T-cell (primary cell): Measurements from ENCODE around the gene QSOX2. TPM values are rescaled to one million over a fixed set of nuclear protein-coding genes. Genes with fewer than 3 reads are reported as not detected.

Experiments
- ATAC-seq, 4 experiments: fragments of 200-7000 bp in 3 of 4; fragments of 150-1000 bp in 1 of 4; cut with Tn5 transposase; replicated peaks in 1 of 4; 1 replicate in 3 of 4; 2 replicates in 1 of 4; pipeline ENCODE4 v1.10.0; 2021; ENCODE audit warnings: moderate library complexity in 3 of 4, mild to moderate bottlenecking in 2 of 4, moderate number of reproducible peaks in 1 of 4
- CTCF ChIA-PET, 2 donors: fragments of 300-600 bp; sonication (Branson Sonifier 250); formaldehyde crosslinking; loops; one replicate each; lab custom pipeline; 2022; ENCODE audit warnings: antibody characterized with exemption in 2 of 2; lab: Charles Lee
- POLR2A ChIA-PET, 2 donors: fragments of 300-600 bp; sonication (Branson Sonifier 250); formaldehyde crosslinking; loops; one replicate each; lab custom pipeline; 2022; ENCODE audit warnings: antibody characterized with exemption in 2 of 2; lab: Charles Lee
- DNase-seq, 35 experiments: peaks; one replicate each; pipeline versions ENCODE4 v3.0.0 to v3.0.0-alpha.2; 2013 to 2023
- H3K27ac ChIP-seq: one replicate; pipeline ENCODE4 v1.5.1; 2013; ENCODE audit warnings: low read length
- H3K27me3 ChIP-seq, 2 experiments: replicated peaks in 1 of 2; 1 replicate in 1 of 2; 2 replicates in 1 of 2; pipeline versions ENCODE4 v1.6.1 to v1.7.0; 2013; ENCODE audit warnings: low read length in 1 of 2, mixed read lengths in 1 of 2; ENCODE audit not compliant: control insufficient read depth in 2 of 2, insufficient read depth in 2 of 2; ENCODE audit errors: extremely low read depth in 1 of 2
- H3K36me3 ChIP-seq, 2 donors: 1 replicate in 1 of 2; 2 replicates in 1 of 2; pipeline versions ENCODE4 v1.6.1 to v1.7.0; 2013; ENCODE audit warnings: low read length in 1 of 2; ENCODE audit not compliant: control insufficient read depth in 2 of 2, insufficient read depth in 1 of 2; ENCODE audit errors: extremely low read depth in 1 of 2
- H3K4me1 ChIP-seq, 2 experiments: 1 replicate in 1 of 2; 2 replicates in 1 of 2; pipeline versions ENCODE4 v1.6.1 to v1.7.0; 2013; ENCODE audit warnings: low read length in 2 of 2, mixed read lengths in 1 of 2; ENCODE audit not compliant: insufficient read depth in 2 of 2, control insufficient read depth in 1 of 2; ENCODE audit errors: extremely low read depth in 1 of 2
- H3K4me3 ChIP-seq, 2 donors: 1 replicate in 1 of 2; 2 replicates in 1 of 2; pipeline versions ENCODE4 v1.5.1 to v1.7.0; 2013; ENCODE audit warnings: mild to moderate bottlenecking in 2 of 2, low read length in 1 of 2, moderate library complexity in 1 of 2; ENCODE audit not compliant: control insufficient read depth in 1 of 2; ENCODE audit errors: extremely low read depth in 1 of 2
- H3K9me3 ChIP-seq: 2 replicates; pipeline ENCODE4 v1.7.0; 2013
- H3K27ac Mint-ChIP-seq, 2 donors: one replicate each; pipeline ENCODE4 v1.8.0; 2020 to 2021; ENCODE audit warnings: mild to moderate bottlenecking in 2 of 2, mixed read lengths in 2 of 2
- H3K27me3 Mint-ChIP-seq, 2 donors: one replicate each; pipeline ENCODE4 v1.8.0; 2021 to 2022; ENCODE audit warnings: mixed read lengths in 2 of 2
- H3K36me3 Mint-ChIP-seq: one replicate; pipeline ENCODE4 v1.8.0; 2021; ENCODE audit warnings: mixed read lengths
- H3K4me1 Mint-ChIP-seq, 3 donors: one replicate each; pipeline ENCODE4 v1.8.0; 2020 to 2022; ENCODE audit warnings: mixed read lengths in 3 of 3, mild to moderate bottlenecking in 1 of 3
- H3K4me3 Mint-ChIP-seq, 3 donors: one replicate each; pipeline ENCODE4 v1.8.0; 2020 to 2022; ENCODE audit warnings: mild to moderate bottlenecking in 3 of 3, mixed read lengths in 3 of 3, moderate library complexity in 3 of 3
- H3K9me3 Mint-ChIP-seq, 3 donors: one replicate each; pipeline ENCODE4 v1.8.0; 2020 to 2022; ENCODE audit warnings: mixed read lengths in 3 of 3
- WGBS: methylation state at CpG from one replicate; pipeline ENCODE4 v1.1.5; 2013; ENCODE audit warnings: missing lambda C conversion rate; ENCODE audit not compliant: insufficient coverage; 5-methylcytosine and 5-hydroxymethylcytosine counted together
- total RNA-seq, 35 experiments: library from RNA in 6 of 35; stranded (reverse) in 6 of 35; fragments of 120-200 nt in 1 of 35; gene quantifications; one replicate each; pipeline versions ENCODE4 v1.2.1 to v1.2.4 and lab custom pipeline; 2013 to 2026

Gene QSOX2
- total RNA-seq, 5 donors from 2014 or later (not counting 1 experiment from before 2014, with no cell fraction given): 14.1 to 19.4 (median 17.0) TPM

DNA sequence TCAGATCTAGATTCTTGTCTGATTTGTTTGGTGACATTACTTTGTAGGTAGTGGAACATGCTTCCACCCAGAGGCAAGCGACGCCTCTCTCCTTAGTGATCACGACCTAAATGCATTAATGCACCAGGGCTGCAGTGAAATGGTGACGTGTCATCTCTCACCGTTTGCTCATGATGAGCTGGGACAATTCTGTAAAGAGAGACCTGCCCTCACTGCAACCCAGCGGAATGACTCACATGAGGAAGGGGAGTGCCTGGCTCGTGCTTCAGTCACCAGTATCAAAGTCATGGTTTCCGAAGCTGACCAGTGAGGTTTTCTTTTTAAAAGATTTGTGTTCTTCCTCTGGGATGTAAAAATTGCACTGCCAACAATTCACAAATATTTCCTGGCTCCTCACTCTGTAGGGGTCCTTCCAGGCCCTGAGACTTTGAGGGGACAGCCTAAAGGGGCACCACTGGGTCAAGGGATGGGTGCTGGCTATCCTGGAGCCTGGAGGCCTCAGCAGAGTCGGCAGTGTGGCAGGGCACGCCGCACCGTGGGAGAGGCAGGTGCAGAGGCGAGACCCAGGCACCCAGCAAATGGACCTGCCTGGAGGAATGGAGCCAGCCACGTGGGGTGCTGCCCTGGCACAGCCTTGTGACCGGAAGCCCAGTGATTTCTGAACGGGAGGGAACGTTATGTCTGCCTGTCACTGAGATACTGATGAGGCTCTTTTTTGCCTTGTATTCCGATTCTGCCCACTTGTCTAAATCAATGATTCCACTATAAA lies 17.3 kb downstream of the QSOX2 start:
- POLR2A ChIA-PET: no interaction called here
- no peak overlapping the region for H3K4me3 ChIP-seq
- Mint-ChIP-seq H3K27ac (no peak overlapping the region), H3K27me3 (no peaks in the 10 kb centered on the region), H3K4me3 (no peak overlapping the region), H3K36me3 (peaks cover 16% of the 10 kb centered on the region), H3K9me3 (no peaks in the 10 kb centered on the region), H3K4me1 (peaks cover 32 to 48% (median 39%) of the 10 kb centered on the region in 3 donors)
- no peak overlapping the region for H3K27ac ChIP-seq
- ATAC-seq (no peak), DNase-seq (no peak)
- peaks cover 2 to 47% of the 10 kb centered on the region in 2 experiments for H3K4me1 ChIP-seq
- H3K27me3 ChIP-seq: no peaks in the 10 kb centered on the region
- no peaks in the 10 kb centered on the region for H3K9me3 ChIP-seq
- CTCF ChIA-PET: no interaction called here
- peaks cover 10 to 19% of the 10 kb centered on the region in 2 donors for H3K36me3 ChIP-seq
- WGBS: 76% methylated on average over 12 of the region's 18 CpGs

DNA sequence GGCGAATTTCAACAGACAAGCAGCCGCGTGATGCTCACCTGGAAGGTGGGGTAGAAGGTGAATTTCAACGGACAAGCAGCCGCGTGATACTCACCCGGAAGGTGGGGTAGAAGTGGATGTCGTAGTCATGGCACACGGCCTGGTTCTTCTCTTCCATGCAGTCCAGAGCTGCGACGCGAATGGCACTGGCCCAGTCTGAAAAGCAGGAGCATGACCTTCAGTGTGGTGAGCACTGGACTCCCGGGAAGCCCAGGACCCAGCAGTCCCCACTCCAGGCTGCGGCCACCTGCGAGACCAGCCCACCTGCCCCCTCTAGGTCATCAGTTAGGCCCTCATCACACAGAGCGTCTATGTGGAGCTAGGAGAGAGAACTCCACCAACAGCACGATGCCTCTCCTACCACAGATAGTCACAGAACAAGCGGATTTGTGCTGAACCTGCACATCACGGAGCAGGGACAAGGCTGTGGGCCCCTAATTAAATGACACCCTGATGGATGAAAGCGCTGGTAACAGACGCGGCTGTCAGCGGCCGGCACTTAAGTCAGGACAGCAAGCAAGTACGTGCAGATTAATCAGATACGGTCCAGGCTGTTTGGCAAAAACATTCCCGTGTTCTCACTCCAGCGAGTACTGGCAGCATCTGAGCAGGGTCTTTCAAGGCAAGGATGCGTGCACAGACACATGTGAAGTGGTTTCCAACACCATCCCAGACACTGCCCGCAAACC lies 18.8 kb downstream of the QSOX2 start:
- no peak for ATAC-seq
- Histone ChIP-seq H3K36me3 (peaks cover 10 to 27% of the 10 kb centered on the region in 2 donors), H3K9me3 (no peaks in the 10 kb centered on the region), H3K4me1 (peaks cover 0 to 36% of the 10 kb centered on the region in 2 experiments), H3K4me3 (no peak overlapping the region), H3K27me3 (no peaks in the 10 kb centered on the region), H3K27ac (peak overlapping the region; percentile 89)
- ChIA-PET POLR2A (interaction anchor here in 1 of 2 donors (0.6 kb wide), 1 partner anchor 1387 kb away, joined by 4 read pairs; no protein-coding TSS in a partner anchor), CTCF (no interaction called here)
- H3K4me1 Mint-ChIP-seq: peaks cover 19 to 39% (median 28%) of the 10 kb centered on the region in 3 donors
- H3K27ac Mint-ChIP-seq: no peak overlapping the region
- WGBS: 97% methylated on average over 28 of the region's 30 CpGs
- H3K27me3 Mint-ChIP-seq: no peaks in the 10 kb centered on the region
- H3K9me3 Mint-ChIP-seq: no peaks in the 10 kb centered on the region
- DNase-seq: no peak
- H3K4me3 Mint-ChIP-seq: no peak overlapping the region
- peaks cover 17% of the 10 kb centered on the region for H3K36me3 Mint-ChIP-seq

DNA sequence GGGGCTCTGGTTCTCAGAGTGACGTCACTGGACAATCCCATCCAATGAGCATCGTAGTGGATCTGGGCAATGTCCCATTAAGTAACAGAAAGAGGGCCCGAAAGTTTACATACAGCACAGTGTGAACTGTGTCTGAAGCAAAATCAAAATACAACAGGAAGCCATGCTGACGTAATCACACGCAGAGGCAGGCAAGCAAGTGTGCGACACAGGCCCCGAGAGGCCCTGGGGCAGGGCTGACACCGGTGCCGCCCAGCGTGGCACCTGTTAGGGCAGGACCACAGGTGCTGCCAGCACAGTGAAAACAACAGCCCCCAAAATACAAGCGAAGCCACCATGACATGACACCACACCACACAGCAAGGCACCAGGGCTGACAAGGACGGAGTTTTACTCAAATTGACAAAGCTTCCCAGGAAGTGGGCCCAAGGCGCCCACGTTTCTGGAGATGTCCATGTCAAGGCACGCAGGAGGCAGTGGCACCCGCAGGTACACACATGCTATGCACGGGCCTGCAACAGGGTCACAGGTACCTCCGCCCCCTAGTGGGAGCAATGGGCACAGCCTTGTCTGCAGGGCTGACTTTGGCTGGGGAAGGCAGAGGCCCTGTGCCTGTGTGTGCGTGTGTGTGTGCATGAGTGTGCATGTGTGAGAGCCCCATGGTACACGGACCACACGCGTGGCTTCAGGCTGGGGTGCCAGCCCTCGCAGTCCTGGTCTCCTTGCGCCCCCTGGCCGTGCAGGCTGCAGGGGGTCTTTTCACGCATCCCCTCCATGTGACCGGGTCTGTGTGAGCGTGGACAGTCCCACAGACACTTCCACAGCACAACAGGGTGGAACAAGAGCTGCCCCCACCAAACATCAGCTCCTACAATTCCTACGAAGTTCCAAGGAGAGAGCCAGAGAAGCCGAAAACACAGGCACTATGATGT lies 19.6 kb downstream of the QSOX2 start:
- H3K36me3 ChIP-seq: peaks cover 13 to 33% of the 10 kb centered on the region in 2 donors
- H3K27me3 ChIP-seq: no peaks in the 10 kb centered on the region
- peak; percentile 75 to 83 (median 76) for ATAC-seq
- no peak overlapping the region for H3K4me3 ChIP-seq
- H3K9me3 Mint-ChIP-seq: no peaks in the 10 kb centered on the region
- ChIA-PET CTCF (no interaction called here), POLR2A (no interaction called here)
- 74% methylated on average over 25 of the region's 30 CpGs for WGBS
- H3K27me3 Mint-ChIP-seq: no peaks in the 10 kb centered on the region
- H3K4me1 Mint-ChIP-seq: peaks cover 13 to 32% (median 22%) of the 10 kb centered on the region in 3 donors
- peak overlapping the region; percentile 8 to 68 (median 45) for H3K4me3 Mint-ChIP-seq
- peak overlapping the region; percentile 89 for H3K27ac ChIP-seq
- H3K36me3 Mint-ChIP-seq: peaks cover 21% of the 10 kb centered on the region
- peak; percentile 18 to 76 (median 58) for DNase-seq
- H3K4me1 ChIP-seq: peaks cover 0 to 28% of the 10 kb centered on the region in 2 experiments
- no peaks in the 10 kb centered on the region for H3K9me3 ChIP-seq
- peak overlapping the region; percentile 84 to 87 for H3K27ac Mint-ChIP-seq

DNA sequence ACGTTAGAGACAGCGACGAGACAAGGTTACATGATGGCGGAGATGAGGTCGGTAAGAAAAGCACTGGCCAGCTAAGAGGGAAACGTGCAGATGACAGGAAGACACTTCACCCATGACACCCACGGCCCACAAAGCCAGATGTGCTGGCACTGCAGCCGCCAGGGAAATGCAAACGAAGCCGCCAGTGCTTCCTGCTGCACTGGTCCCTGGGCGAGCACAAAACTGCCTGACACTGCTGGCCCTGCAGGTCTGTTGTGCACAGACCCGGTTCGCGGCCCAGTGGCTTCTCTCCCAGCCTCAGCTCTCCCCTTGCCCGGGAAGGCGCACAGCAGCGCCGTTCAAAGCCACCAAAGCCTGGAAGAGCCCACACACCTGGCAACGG lies 20.3 kb downstream of the QSOX2 start:
- Mint-ChIP-seq H3K27me3 (no peaks in the 10 kb centered on the region), H3K4me3 (peak overlapping the region; percentile 8 to 68 (median 45)), H3K27ac (peak overlapping the region; percentile 84 to 87), H3K9me3 (no peaks in the 10 kb centered on the region), H3K4me1 (peaks cover 11 to 36% (median 20%) of the 10 kb centered on the region in 3 donors), H3K36me3 (peaks cover 27% of the 10 kb centered on the region)
- Histone ChIP-seq H3K36me3 (peaks cover 16 to 39% of the 10 kb centered on the region in 2 donors), H3K27ac (peak overlapping the region; percentile 89), H3K4me3 (no peak overlapping the region), H3K9me3 (no peaks in the 10 kb centered on the region), H3K27me3 (no peaks in the 10 kb centered on the region), H3K4me1 (peaks cover 0 to 31% of the 10 kb centered on the region in 2 experiments)
- DNase-seq (peak in 21 of 35 experiments; percentile 2 to 54 (median 19)), ATAC-seq (peak in 3 of 4 experiments; percentile 30 to 49 (median 47))
- CTCF ChIA-PET: no interaction called here
- POLR2A ChIA-PET: no interaction called here
- 67% methylated on average over 14 of the region's 19 CpGs for WGBS

DNA sequence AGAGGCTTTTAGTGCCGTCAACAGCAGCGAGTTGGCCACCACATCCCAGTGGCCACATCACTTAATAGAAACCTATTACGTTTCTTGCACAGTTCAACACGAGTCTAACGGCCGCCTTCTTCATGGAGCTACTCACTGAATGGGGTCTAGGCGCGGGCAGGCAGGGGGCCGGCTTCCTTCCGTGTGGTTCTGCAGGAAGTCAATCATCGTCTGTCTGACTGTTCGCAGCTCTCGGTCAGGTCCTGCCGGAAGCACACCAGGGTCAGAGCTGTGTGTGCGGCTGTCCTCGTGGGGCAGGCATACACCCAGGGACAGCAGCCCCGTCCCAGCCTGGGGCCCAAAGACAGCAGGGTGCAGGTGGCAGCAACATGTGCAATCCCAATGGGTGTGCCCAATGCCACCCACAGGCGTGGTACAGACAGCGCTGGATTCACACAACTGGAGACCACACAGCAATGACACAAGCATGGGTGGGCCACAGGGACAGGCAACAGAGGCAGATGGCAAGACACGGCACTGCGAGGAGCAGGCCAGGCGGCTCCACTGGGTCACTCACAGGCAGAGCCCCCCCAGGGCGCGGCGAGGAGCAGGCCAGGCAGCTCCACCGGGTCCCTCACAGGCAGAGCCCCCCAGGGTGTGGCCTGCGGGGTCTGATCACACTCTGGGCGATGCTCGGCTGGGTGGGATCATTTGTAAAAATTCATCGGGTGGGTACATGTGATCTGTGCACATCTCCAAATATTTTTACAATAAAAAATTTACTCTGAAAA lies 21.6 kb downstream of the QSOX2 start:
- peak overlapping the region; percentile 46 to 72 for H3K27ac Mint-ChIP-seq
- H3K36me3 ChIP-seq: peaks cover 14 to 41% of the 10 kb centered on the region in 2 donors
- peak overlapping the region; percentile 89 for H3K27ac ChIP-seq
- no peak overlapping the region for H3K4me3 Mint-ChIP-seq
- no peak for ATAC-seq
- no peaks in the 10 kb centered on the region for H3K9me3 ChIP-seq
- peaks cover 33% of the 10 kb centered on the region for H3K36me3 Mint-ChIP-seq
- H3K4me1 ChIP-seq: peaks cover 0 to 32% of the 10 kb centered on the region in 2 experiments
- no peaks in the 10 kb centered on the region for H3K27me3 Mint-ChIP-seq
- 93% methylated on average over 23 of the region's 30 CpGs for WGBS
- DNase-seq: no peak
- H3K4me1 Mint-ChIP-seq: peaks cover 11 to 37% (median 25%) of the 10 kb centered on the region in 3 donors
- H3K27me3 ChIP-seq: no peaks in the 10 kb centered on the region
- H3K4me3 ChIP-seq: no peak overlapping the region
- ChIA-PET CTCF (no interaction called here), POLR2A (interaction anchor here in 1 of 2 donors (0.6 kb wide), 1 partner anchor 108 kb away, joined by 11 read pairs; no protein-coding TSS in a partner anchor)
- no peaks in the 10 kb centered on the region for H3K9me3 Mint-ChIP-seq
